ENCODE data around the gene CCDC187. TPM values are rescaled to one million over a fixed set of nuclear protein-coding genes. Genes with fewer than 3 reads are reported as not detected.
"Not testable (repeated sequence)": the region's sequence is repeated elsewhere in the genome, so short reads cannot be mapped to it uniquely, and the experiment has no call there.

The CCDC187 gene
- polyA plus RNA-seq, 1 donor (not counting 4 experiments of a cell fraction or from before 2014, with no cell fraction given), result 0.03 TPM

GRCh38 chr9:136237486-136238341, 66.2 kb downstream of the CCDC187 start:
- Histone ChIP-seq H3K4me3 (ENCODE audit: control insufficient read depth in 2 of 3, extremely low read depth in 1 of 3, insufficient read depth in 2 of 3, low read depth in 1 of 3, low read length in 3 of 3) (no peak overlapping the region), H3K36me3 (ENCODE audit: control insufficient read depth in 2 of 2, extremely low read depth in 1 of 2, insufficient read depth in 2 of 2, low read length in 2 of 2) (peaks cover 7 to 11% of the 10 kb centered on the region in 2 experiments), H4K20me1 (ENCODE audit: control insufficient read depth, extremely low read depth, insufficient read depth, low read length) (peaks cover 30% of the 10 kb centered on the region), H3K4me2 (ENCODE audit: control insufficient read depth, extremely low read depth, insufficient read depth, low read depth, low read length) (no peak overlapping the region), H3K27ac (ENCODE audit: control insufficient read depth, insufficient read depth, low read length) (no peak overlapping the region), H2AFZ (ENCODE audit: control insufficient read depth, low read length) (no peak overlapping the region), H3K79me2 (ENCODE audit: control insufficient read depth, insufficient read depth, low read length) (peaks cover 39% of the 10 kb centered on the region), H3K9me3 (ENCODE audit: control insufficient read depth, low read depth, low read length) (no peaks in the 10 kb centered on the region), H3K9ac (ENCODE audit: control insufficient read depth, extremely low read depth, insufficient read depth, low read length) (no peak overlapping the region), H3K27me3 (ENCODE audit: control insufficient read depth, extremely low read depth, insufficient read depth, low read length) (no peaks in the 10 kb centered on the region), H3K9me1 (ENCODE audit: control insufficient read depth, extremely low read depth, insufficient read depth, low read length) (peaks cover 4% of the 10 kb centered on the region), H3K4me1 (ENCODE audit: control insufficient read depth, extremely low read depth, insufficient read depth, low read length) (peaks cover 5% of the 10 kb centered on the region)
- dilution Hi-C loops (cut with MboI; ENCODE audit: extremely low pct_ligation_motif_present, low sequenced_read_pairs), result no loop called here
- FAIRE-seq (no peak), DNase-seq (ENCODE audit: low read depth, low spot score) (no peak)
- TF ChIP-seq EZH2 (IDR thresholded peaks at IDR 0.05; ENCODE audit: low read length), result no peak
- TF ChIP-seq, protein P1, sequence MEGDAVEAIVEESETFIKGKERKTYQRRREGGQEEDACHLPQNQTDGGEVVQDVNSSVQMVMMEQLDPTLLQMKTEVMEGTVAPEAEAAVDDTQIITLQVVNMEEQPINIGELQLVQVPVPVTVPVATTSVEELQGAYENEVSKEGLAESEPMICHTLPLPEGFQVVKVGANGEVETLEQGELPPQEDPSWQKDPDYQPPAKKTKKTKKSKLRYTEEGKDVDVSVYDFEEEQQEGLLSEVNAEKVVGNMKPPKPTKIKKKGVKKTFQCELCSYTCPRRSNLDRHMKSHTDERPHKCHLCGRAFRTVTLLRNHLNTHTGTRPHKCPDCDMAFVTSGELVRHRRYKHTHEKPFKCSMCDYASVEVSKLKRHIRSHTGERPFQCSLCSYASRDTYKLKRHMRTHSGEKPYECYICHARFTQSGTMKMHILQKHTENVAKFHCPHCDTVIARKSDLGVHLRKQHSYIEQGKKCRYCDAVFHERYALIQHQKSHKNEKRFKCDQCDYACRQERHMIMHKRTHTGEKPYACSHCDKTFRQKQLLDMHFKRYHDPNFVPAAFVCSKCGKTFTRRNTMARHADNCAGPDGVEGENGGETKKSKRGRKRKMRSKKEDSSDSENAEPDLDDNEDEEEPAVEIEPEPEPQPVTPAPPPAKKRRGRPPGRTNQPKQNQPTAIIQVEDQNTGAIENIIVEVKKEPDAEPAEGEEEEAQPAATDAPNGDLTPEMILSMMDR (optimal IDR thresholded peaks at IDR 0.05 in 1 of 3, IDR thresholded peaks at IDR 0.05 in 1 of 3, conservative IDR thresholded peaks at IDR 0.05 in 1 of 3; ENCODE audit: extremely low read depth in 1 of 3, insufficient read depth in 2 of 3, low read length in 3 of 3), result no peak

GRCh38 chr9:136236471-136237410, 67.2 kb downstream of the CCDC187 start:
- H3K27me3 ChIP-seq (ENCODE audit: control insufficient read depth, extremely low read depth, insufficient read depth, low read length); H3K27ac ChIP-seq (ENCODE audit: control insufficient read depth, insufficient read depth, low read length); H3K36me3 ChIP-seq (ENCODE audit: control insufficient read depth in 2 of 2, extremely low read depth in 1 of 2, insufficient read depth in 2 of 2, low read length in 2 of 2); H3K9me1 ChIP-seq (ENCODE audit: control insufficient read depth, extremely low read depth, insufficient read depth, low read length); H3K4me3 ChIP-seq (ENCODE audit: control insufficient read depth in 2 of 3, extremely low read depth in 1 of 3, insufficient read depth in 2 of 3, low read depth in 1 of 3, low read length in 3 of 3); DNase-seq (ENCODE audit: low read depth, low spot score); dilution Hi-C loops (cut with MboI; ENCODE audit: extremely low pct_ligation_motif_present, low sequenced_read_pairs); H2AFZ ChIP-seq (ENCODE audit: control insufficient read depth, low read length); H3K9me3 ChIP-seq (ENCODE audit: control insufficient read depth, low read depth, low read length); H3K9ac ChIP-seq (ENCODE audit: control insufficient read depth, extremely low read depth, insufficient read depth, low read length); FAIRE-seq; H3K4me2 ChIP-seq (ENCODE audit: control insufficient read depth, extremely low read depth, insufficient read depth, low read depth, low read length); H3K4me1 ChIP-seq (ENCODE audit: control insufficient read depth, extremely low read depth, insufficient read depth, low read length): not testable (repeated sequence)
- Histone ChIP-seq H4K20me1 (ENCODE audit: control insufficient read depth, extremely low read depth, insufficient read depth, low read length) (peaks cover 28% of the 10 kb centered on the region), H3K79me2 (ENCODE audit: control insufficient read depth, insufficient read depth, low read length) (peaks cover 29% of the 10 kb centered on the region)
